Neuronal stem cell (in vitro differentiated cells): ENCODE measurements around the gene ROR1.

Source experiments
- DNase-seq: peaks from one replicate; pipeline ENCODE4 v3.0.0-alpha.2; 2013; ENCODE audit warnings: low spot score
- H2AFZ ChIP-seq: one replicate; pipeline ENCODE4 v1.6.1; 2013; ENCODE audit warnings: mild to moderate bottlenecking, low read length, inconsistent platforms
- H2AK5ac ChIP-seq: 2 replicates; pipeline ENCODE4 v1.6.1; 2013; ENCODE audit warnings: low read depth, mild to moderate bottlenecking, inconsistent platforms, low read length, moderate library complexity, mixed read lengths
- H2BK120ac ChIP-seq: 2 replicates; pipeline ENCODE4 v1.6.1; 2013; ENCODE audit warnings: low read depth, mild to moderate bottlenecking, inconsistent platforms, low read length, moderate library complexity, mixed read lengths
- H2BK12ac ChIP-seq: one replicate; pipeline ENCODE4 v1.6.1; 2013; ENCODE audit warnings: low read length, inconsistent platforms
- H2BK15ac ChIP-seq: 2 replicates; pipeline ENCODE4 v1.6.1; 2013; ENCODE audit warnings: mild to moderate bottlenecking, low read length, inconsistent platforms, mixed read lengths
- H2BK5ac ChIP-seq: one replicate; pipeline ENCODE4 v1.6.1; 2013; ENCODE audit warnings: inconsistent platforms, mild to moderate bottlenecking, low read length, moderate library complexity
- H3K14ac ChIP-seq: one replicate; pipeline ENCODE4 v1.6.1; 2013; ENCODE audit warnings: low read length, inconsistent platforms
- H3K18ac ChIP-seq: 2 replicates; pipeline ENCODE4 v1.6.1; 2013; ENCODE audit warnings: low read length, inconsistent platforms
- H3K23ac ChIP-seq: 2 replicates; pipeline ENCODE4 v1.6.1; 2013; ENCODE audit warnings: low read depth, mild to moderate bottlenecking, mixed read lengths, low read length, inconsistent platforms; ENCODE audit not compliant: poor library complexity
- H3K27ac ChIP-seq: replicated peaks from 3 replicates; pipeline ENCODE4 v1.5.1; 2013; ENCODE audit warnings: low read length, inconsistent platforms
- H3K27me3 ChIP-seq, 3 experiments: 2 replicates each; pipeline ENCODE4 v1.6.1; 2013; ENCODE audit warnings: low read length in 3 of 3, mild to moderate bottlenecking in 2 of 3, inconsistent platforms in 1 of 3, low read depth in 1 of 3, mixed read lengths in 1 of 3, moderate library complexity in 1 of 3; ENCODE audit not compliant: control insufficient read depth in 3 of 3, insufficient read depth in 3 of 3
- H3K36me3 ChIP-seq, 2 donors: replicated peaks in 1 of 2; 2 replicates each; pipeline ENCODE4 v1.6.1; 2013; ENCODE audit warnings: low read length in 2 of 2; ENCODE audit not compliant: control insufficient read depth in 2 of 2, insufficient read depth in 2 of 2
- H3K4ac ChIP-seq: 2 replicates; pipeline ENCODE4 v1.6.1; 2013; ENCODE audit warnings: inconsistent platforms, mild to moderate bottlenecking, low read length, moderate library complexity
- H3K4me1 ChIP-seq, 2 donors: 1 replicate in 1 of 2; 2 replicates in 1 of 2; pipeline ENCODE4 v1.6.1; 2013; ENCODE audit warnings: low read length in 2 of 2, low read depth in 1 of 2; ENCODE audit not compliant: control insufficient read depth in 2 of 2, insufficient read depth in 1 of 2
- H3K4me2 ChIP-seq: one replicate; pipeline ENCODE4 v1.6.1; 2013; ENCODE audit warnings: mild to moderate bottlenecking, low read length, inconsistent platforms; ENCODE audit not compliant: insufficient read depth, poor library complexity, severe bottlenecking
- H3K4me3 ChIP-seq, 2 donors: 2 replicates each; pipeline ENCODE4 v1.5.1; 2013; ENCODE audit warnings: low read length in 2 of 2, mild to moderate bottlenecking in 2 of 2, inconsistent platforms in 1 of 2, moderate library complexity in 1 of 2
- H3K79me1 ChIP-seq: one replicate; pipeline ENCODE4 v1.6.1; 2013; ENCODE audit warnings: low read depth, mild to moderate bottlenecking, inconsistent platforms, low read length, moderate library complexity
- H3K9ac ChIP-seq: one replicate; pipeline ENCODE4 v1.6.1; 2013; ENCODE audit warnings: mild to moderate bottlenecking, low read depth, low read length, inconsistent platforms; ENCODE audit not compliant: poor library complexity
- H3K9me3 ChIP-seq, 2 donors: replicated peaks in 1 of 2; 2 replicates each; pipeline versions ENCODE3 to v1.6.1; 2013; ENCODE audit warnings: low read length in 2 of 2, mild to moderate bottlenecking in 2 of 2, inconsistent platforms in 1 of 2, low read depth in 1 of 2, mixed read lengths in 1 of 2, moderate library complexity in 1 of 2; ENCODE audit not compliant: control insufficient read depth in 2 of 2, insufficient read depth in 1 of 2
- H4K8ac ChIP-seq: one replicate; pipeline ENCODE4 v1.6.1; 2013; ENCODE audit warnings: low read depth, mild to moderate bottlenecking, inconsistent platforms, low read length, moderate library complexity
- H4K91ac ChIP-seq: one replicate; pipeline ENCODE4 v1.6.1; 2013; ENCODE audit warnings: low read length, low read depth, mild to moderate bottlenecking, inconsistent platforms; ENCODE audit not compliant: poor library complexity
- WGBS, 2 donors: extraction: QIAGEN DNeasy Blood & Tissue Kit; methylation state at CpG; one replicate each; pipeline ENCODE4 v1.1.7; 2013; ENCODE audit warnings: missing lambda C conversion rate in 2 of 2, mixed read lengths in 1 of 2; ENCODE audit not compliant: insufficient read length in 2 of 2, insufficient replicate concordance in 1 of 2; ENCODE audit errors: extremely low coverage in 2 of 2; 5-methylcytosine and 5-hydroxymethylcytosine counted together

Gene ROR1

GRCh38 chr1:64025051-64025450 is 251.2 kb downstream of the ROR1 start:
- peaks cover 2 to 5% of the 10 kb centered on the region in 2 donors for H3K9me3 ChIP-seq
- no peak overlapping the region for H4K8ac ChIP-seq
- no peak overlapping the region for H2BK120ac ChIP-seq
- no peak overlapping the region for H3K9ac ChIP-seq
- H3K23ac ChIP-seq = no peak overlapping the region
- H2AFZ ChIP-seq = no peak overlapping the region
- H2BK15ac ChIP-seq = no peak overlapping the region
- H3K4me1 ChIP-seq = peaks cover 0 to 2% of the 10 kb centered on the region in 2 donors
- no peak overlapping the region for H4K91ac ChIP-seq
- no CpG with 5 or more reads among the region's 4 CpGs for WGBS, 2 donors
- peaks cover 1% of the 10 kb centered on the region for H3K79me1 ChIP-seq
- H3K18ac ChIP-seq = no peak overlapping the region
- no peak overlapping the region for H3K27ac ChIP-seq
- H2BK5ac ChIP-seq = no peak overlapping the region
- no peak overlapping the region for H2AK5ac ChIP-seq
- no peaks in the 10 kb centered on the region for H3K27me3 ChIP-seq
- H3K4me2 ChIP-seq = no peak overlapping the region
- DNase-seq = no peak
- H3K36me3 ChIP-seq = no peaks in the 10 kb centered on the region
- H3K4ac ChIP-seq = no peak overlapping the region
- H3K4me3 ChIP-seq = no peak overlapping the region
- no peak overlapping the region for H2BK12ac ChIP-seq
- no peak overlapping the region for H3K14ac ChIP-seq

- no peak overlapping the region for H2AFZ ChIP-seq
- H4K8ac ChIP-seq = no peak overlapping the region
- no peaks in the 10 kb centered on the region for H3K27me3 ChIP-seq
- WGBS, 2 donors = no CpG with 5 or more reads among the region's 1 CpG
- H2BK120ac ChIP-seq = no peak overlapping the region
- H2AK5ac ChIP-seq = no peak overlapping the region
- no peak overlapping the region for H2BK15ac ChIP-seq
- H3K23ac ChIP-seq = no peak overlapping the region
- H3K4ac ChIP-seq = no peak overlapping the region
- peaks cover 2 to 5% of the 10 kb centered on the region in 2 donors for H3K9me3 ChIP-seq
- H3K4me3 ChIP-seq = no peak overlapping the region
- peaks cover 1% of the 10 kb centered on the region for H3K79me1 ChIP-seq
- no peaks in the 10 kb centered on the region for H3K36me3 ChIP-seq
- no peak overlapping the region for H2BK5ac ChIP-seq
- H3K4me2 ChIP-seq = no peak overlapping the region
- no peak overlapping the region for H3K18ac ChIP-seq
- no peak overlapping the region for H3K27ac ChIP-seq
- H4K91ac ChIP-seq = no peak overlapping the region
- H3K14ac ChIP-seq = no peak overlapping the region
- H3K4me1 ChIP-seq = no peaks in the 10 kb centered on the region
- DNase-seq = no peak
- H2BK12ac ChIP-seq = no peak overlapping the region
- no peak overlapping the region for H3K9ac ChIP-seq
Observed at GRCh38 chr1:64029037-64029436, 255.2 kb downstream of the ROR1 start.

GRCh38 chr1:64030411-64030810 is 256.6 kb downstream of the ROR1 start:
- H3K27me3 ChIP-seq = no peaks in the 10 kb centered on the region
- H2BK12ac ChIP-seq = no peak overlapping the region
- H3K9me3 ChIP-seq = peaks cover 2 to 5% of the 10 kb centered on the region in 2 donors
- H2AFZ ChIP-seq = no peak overlapping the region
- no peak overlapping the region for H3K18ac ChIP-seq
- DNase-seq = no peak
- H4K8ac ChIP-seq = no peak overlapping the region
- H3K36me3 ChIP-seq = no peaks in the 10 kb centered on the region
- no peak overlapping the region for H3K14ac ChIP-seq
- H4K91ac ChIP-seq = no peak overlapping the region
- H3K27ac ChIP-seq = no peak overlapping the region
- H3K4me1 ChIP-seq = no peaks in the 10 kb centered on the region
- WGBS, 2 donors = no CpG with 5 or more reads among the region's 2 CpGs
- no peak overlapping the region for H3K4me3 ChIP-seq
- H3K23ac ChIP-seq = no peak overlapping the region
- H3K79me1 ChIP-seq = peaks cover 1% of the 10 kb centered on the region
- H3K4ac ChIP-seq = no peak overlapping the region
- no peak overlapping the region for H2BK120ac ChIP-seq
- H3K9ac ChIP-seq = no peak overlapping the region
- H2AK5ac ChIP-seq = no peak overlapping the region
- no peak overlapping the region for H2BK15ac ChIP-seq
- H3K4me2 ChIP-seq = no peak overlapping the region
- no peak overlapping the region for H2BK5ac ChIP-seq

- Histone ChIP-seq H3K14ac (no peak overlapping the region), H4K91ac (no peak overlapping the region), H2AFZ (no peak overlapping the region), H3K36me3 (no peaks in the 10 kb centered on the region), H3K4me2 (no peak overlapping the region), H3K79me1 (peaks cover 1% of the 10 kb centered on the region), H3K4me3 (no peak overlapping the region), H3K4me1 (no peaks in the 10 kb centered on the region), H2BK12ac (no peak overlapping the region), H2BK15ac (no peak overlapping the region), H2BK120ac (no peak overlapping the region), H2BK5ac (no peak overlapping the region), H3K9me3 (peaks cover 2 to 5% of the 10 kb centered on the region in 2 donors), H3K4ac (no peak overlapping the region), H4K8ac (no peak overlapping the region), H3K9ac (no peak overlapping the region), H2AK5ac (no peak overlapping the region), H3K18ac (no peak overlapping the region), H3K27ac (no peak overlapping the region), H3K27me3 (no peaks in the 10 kb centered on the region), H3K23ac (no peak overlapping the region)
- no CpG with 5 or more reads among the region's 1 CpG for WGBS, 2 donors
- no peak for DNase-seq
Observed at GRCh38 chr1:64031236-64031635, 257.4 kb downstream of the ROR1 start.
